Sigmoid colon (tissue), 7 donors: ENCODE data around the gene SSTR4. TPM values are rescaled to one million over a fixed set of nuclear protein-coding genes. Genes with fewer than 3 reads are reported as not detected.

Experiments
- DNase-seq: peaks from one replicate; pipeline ENCODE4 v3.0.0-alpha.2; 2019
- H3K27ac ChIP-seq, 4 donors: fragments of 200-600 bp; sonication (generic); one replicate each; pipeline ENCODE4 v1.5.1; 2016 to 2019; ENCODE audit warnings: mild to moderate bottlenecking in 1 of 4
- H3K27me3 ChIP-seq, 3 donors: fragments of 200-600 bp; sonication (generic); one replicate each; pipeline ENCODE4 v1.5.1; 2019; ENCODE audit warnings: mild to moderate bottlenecking in 1 of 3
- H3K36me3 ChIP-seq, 4 donors: fragments of 200-600 bp; sonication (generic); one replicate each; pipeline ENCODE4 v1.5.1; 2016 to 2019
- H3K4me1 ChIP-seq, 4 donors: fragments of 200-600 bp; sonication (generic); one replicate each; pipeline ENCODE4 v1.5.1; 2017 to 2019
- H3K4me3 ChIP-seq, 4 donors: fragments of 200-600 bp; sonication (generic); one replicate each; pipeline ENCODE4 v1.5.1; 2017 to 2019; ENCODE audit warnings: mild to moderate bottlenecking in 2 of 4, moderate library complexity in 1 of 4
- H3K9me3 ChIP-seq, 4 donors: fragments of 200-600 bp in 3 of 4; sonication (generic) in 3 of 4; one replicate each; pipeline versions ENCODE4 v1.5.1 to v1.6.1; 2013 to 2019
- CTCF ChIP-seq, 4 experiments: fragments of 450-650 bp in 3 of 4; fragments of 200-600 bp in 1 of 4; IDR thresholded peaks; one replicate each; pipeline ENCODE4 v1.5.1; 2016 to 2019; ENCODE audit warnings: antibody characterized with exemption in 4 of 4, mild to moderate bottlenecking in 3 of 4, moderate library complexity in 2 of 4
- EP300 ChIP-seq, 4 donors: sonication (generic); formaldehyde crosslinking; IDR thresholded peaks; one replicate each; pipeline ENCODE4 v1.6.1; 2017; ENCODE audit warnings: antibody characterized with exemption in 4 of 4
- POLR2A ChIP-seq, 2 donors: fragments of 450-650 bp; IDR thresholded peaks; one replicate each; pipeline ENCODE4 v1.6.1; 2016; ENCODE audit warnings: antibody characterized with exemption in 2 of 2, mild to moderate bottlenecking in 2 of 2, moderate library complexity in 2 of 2
- POLR2AphosphoS5 ChIP-seq, 4 donors: sonication (generic); formaldehyde crosslinking; IDR thresholded peaks; one replicate each; pipeline ENCODE4 v1.6.1; 2017; ENCODE audit warnings: antibody characterized with exemption in 4 of 4
- WGBS, 2 donors: extraction: QIAGEN DNeasy Blood & Tissue Kit; methylation state at CpG; one replicate each; pipeline ENCODE4 v1.1.7; 2013; 5-methylcytosine and 5-hydroxymethylcytosine counted together
- intact Hi-C: fragments of 100-400 bp; cut with DNase I; formaldehyde crosslinking; loops from one replicate; pipeline ENCODE4 v1.15.1; 2023
- polyA plus RNA-seq, 3 donors: library from polyadenylated mRNA; stranded (reverse); fragments of 200-250 nt; gene quantifications; one replicate each; pipeline ENCODE4 v1.2.3, GENCODE V29; 2013
- total RNA-seq, 4 donors: library from RNA; depleted of rRNA; stranded (reverse); fragments of >200 nt; gene quantifications; one replicate each; pipeline ENCODE4 v1.1.0, GENCODE V29; 2016
- donor health status: healthy with polysubstance abuse.
- donor health status: Bipolar disorder and iron deficiency.
- donor health status: healthy.

SSTR4 gene
- total and polyA plus RNA-seq, 7 donors, result 0.04 TPM; not detected in 6

- WGBS, 2 donors, result 95 to 96% methylated on average over 11 of the region's 11 CpGs
- Histone ChIP-seq H3K9me3 (no peaks in the 10 kb centered on the region), H3K36me3 (no peaks in the 10 kb centered on the region), H3K27ac (no peak overlapping the region), H3K4me3 (no peak overlapping the region), H3K27me3 (peaks cover 8 to 55% (median 24%) of the 10 kb centered on the region in 3 donors), H3K4me1 (peaks cover 0 to 8% (median 1%) of the 10 kb centered on the region in 4 donors)
- no peak for DNase-seq
- TF ChIP-seq CTCF (IDR thresholded peaks at IDR 0.05) (no peak), POLR2A (IDR thresholded peaks at IDR 0.05) (no peak)
- intact Hi-C loops, result no loop called here
Observed at GRCh38 chr20:23036371-23036770, 1.3 kb downstream of the SSTR4 start.

- no peak overlapping the region for H3K27ac ChIP-seq
- DNase-seq, result no peak
Observed at GRCh38 chr20:23037017-23037481, 1.9 kb downstream of the SSTR4 start.

GRCh38 chr20:23039136-23039875, 4.2 kb downstream of the SSTR4 start:
- peaks cover 8 to 51% (median 24%) of the 10 kb centered on the region in 3 donors for H3K27me3 ChIP-seq
- no peak overlapping the region for H3K27ac ChIP-seq
- TF ChIP-seq POLR2AphosphoS5 (IDR thresholded peaks at IDR 0.05) (no peak), CTCF (IDR thresholded peaks at IDR 0.05) (no peak), POLR2A (IDR thresholded peaks at IDR 0.05) (no peak), EP300 (IDR thresholded peaks at IDR 0.05) (no peak)
- no peak overlapping the region for H3K4me3 ChIP-seq
- whole genome bisulfite sequencing, 2 donors, result 82 to 86% methylated on average over 5 of the region's 5 CpGs
- H3K36me3 ChIP-seq, result no peaks in the 10 kb centered on the region
- H3K4me1 ChIP-seq, result peaks cover 0 to 8% (median 1%) of the 10 kb centered on the region in 4 donors
- H3K9me3 ChIP-seq, result no peaks in the 10 kb centered on the region
- intact Hi-C loops, result no loop called here
- no peak for DNase-seq

More at GRCh38 chr20:23037017-23037481, 1.9 kb downstream of the SSTR4 start:
- intact Hi-C loops, result no loop called here
- 12 to 25% methylated on average over 3 of the region's 3 CpGs for WGBS, 2 donors
- Histone ChIP-seq H3K27me3 (peaks cover 8 to 61% (median 24%) of the 10 kb centered on the region in 3 donors), H3K9me3 (no peaks in the 10 kb centered on the region), H3K4me3 (no peak overlapping the region), H3K36me3 (no peaks in the 10 kb centered on the region), H3K4me1 (peaks cover 0 to 8% (median 1%) of the 10 kb centered on the region in 4 donors)
- TF ChIP-seq CTCF (IDR thresholded peaks at IDR 0.05) (no peak), EP300 (IDR thresholded peaks at IDR 0.05) (no peak), POLR2A (IDR thresholded peaks at IDR 0.05) (no peak), POLR2AphosphoS5 (IDR thresholded peaks at IDR 0.05) (no peak)

DNA sequence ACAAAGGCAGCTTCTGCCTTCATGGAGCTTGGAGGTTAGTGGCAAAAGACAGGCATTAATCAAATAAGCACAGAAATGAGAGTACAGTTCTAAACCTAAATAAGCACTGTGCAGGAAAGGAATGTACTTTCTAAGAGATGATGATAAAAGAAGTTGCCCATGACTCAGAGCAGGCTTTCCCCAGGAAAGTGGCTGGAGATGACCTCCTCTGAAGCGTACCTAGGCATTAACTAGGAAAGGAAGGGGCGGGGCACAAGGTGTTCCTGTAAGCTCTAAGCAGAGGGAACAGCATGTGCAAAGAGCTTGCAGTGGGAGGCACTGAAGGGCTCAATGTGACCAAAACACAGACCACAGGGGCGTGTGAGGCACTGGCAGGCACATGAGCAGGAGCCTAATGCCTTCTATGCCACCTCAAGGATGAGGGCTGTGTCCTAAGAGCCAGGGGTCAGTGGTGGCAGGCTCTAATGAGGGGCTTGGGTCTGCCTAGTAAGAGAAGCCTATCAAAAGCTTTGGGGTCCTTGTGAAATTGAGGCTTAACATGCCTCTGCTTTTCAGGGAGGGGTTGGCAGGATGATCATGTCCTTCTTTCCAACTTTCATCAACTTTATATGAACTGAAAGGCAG, 4.9 kb downstream of the SSTR4 start:
- Histone ChIP-seq H3K4me1 (peaks cover 0 to 8% (median 1%) of the 10 kb centered on the region in 4 donors), H3K27ac (no peak overlapping the region), H3K4me3 (no peak overlapping the region), H3K36me3 (no peaks in the 10 kb centered on the region), H3K9me3 (no peaks in the 10 kb centered on the region), H3K27me3 (peaks cover 8 to 51% (median 23%) of the 10 kb centered on the region in 3 donors)
- TF ChIP-seq POLR2A (IDR thresholded peaks at IDR 0.05) (no peak), EP300 (IDR thresholded peaks at IDR 0.05) (no peak), POLR2AphosphoS5 (IDR thresholded peaks at IDR 0.05) (no peak), CTCF (IDR thresholded peaks at IDR 0.05) (no peak)
- DNase-seq, result no peak
- intact Hi-C loops, result no loop called here
- 45 to 68% methylated on average over 3 of the region's 3 CpGs for WGBS, 2 donors
